GM18909 (cell line): ENCODE data around the gene PKNOX2.

ENCODE experiments used
- ATAC-seq: cut with Tn5 transposase; IDR thresholded peaks from one replicate; pipeline ENCODE4 v1.9.1; 2021; ENCODE audit warnings: mild to moderate bottlenecking; ENCODE audit not compliant: unreplicated experiment, poor library complexity

The PKNOX2 gene

GRCh38 chr11:125348141-125348651 is 183.6 kb downstream of the PKNOX2 start:
- no peak for ATAC-seq

GRCh38 chr11:125348674-125349309 is 184.2 kb downstream of the PKNOX2 start:
- ATAC-seq = no peak

GRCh38 chr11:125350206-125351032 is 185.9 kb downstream of the PKNOX2 start:
- no peak for ATAC-seq

GRCh38 chr11:125351033-125351867 is 186.7 kb downstream of the PKNOX2 start:
- no peak for ATAC-seq

- no peak for ATAC-seq
These were observed 187.3 kb downstream of the PKNOX2 start for GRCh38 chr11:125351868-125352250.

GRCh38 chr11:125356797-125357196 is 192.2 kb downstream of the PKNOX2 start:
- no peak for ATAC-seq

GRCh38 chr11:125357551-125357950 is 193.0 kb downstream of the PKNOX2 start:
- ATAC-seq = no peak

- ATAC-seq = no peak
These were observed 193.8 kb downstream of the PKNOX2 start for GRCh38 chr11:125358254-125358840.

GRCh38 chr11:125359130-125359529 is 194.6 kb downstream of the PKNOX2 start:
- no peak for ATAC-seq

GRCh38 chr11:125360066-125360465 is 195.5 kb downstream of the PKNOX2 start:
- no peak for ATAC-seq

- no peak for ATAC-seq
These were observed 199.7 kb downstream of the PKNOX2 start for GRCh38 chr11:125364121-125364826.

GRCh38 chr11:125365196-125365931 is 200.8 kb downstream of the PKNOX2 start:
- no peak for ATAC-seq

GRCh38 chr11:125367710-125368109 is 203.2 kb downstream of the PKNOX2 start:
- no peak for ATAC-seq

GRCh38 chr11:125368757-125369156 is 204.2 kb downstream of the PKNOX2 start:
- no peak for ATAC-seq

GRCh38 chr11:125369808-125370207 is 205.3 kb downstream of the PKNOX2 start:
- no peak for ATAC-seq

GRCh38 chr11:125370561-125371389 is 206.2 kb downstream of the PKNOX2 start:
- no peak for ATAC-seq

- ATAC-seq = no peak
These were observed 206.9 kb downstream of the PKNOX2 start for GRCh38 chr11:125371431-125371935.

GRCh38 chr11:125372088-125372487 is 207.5 kb downstream of the PKNOX2 start:
- ATAC-seq = no peak
